Upper lobe of left lung (tissue), 4 donors: Measurements from ENCODE around the gene PBXIP1.

Experiments
- POLR2A ChIP-seq, 4 donors: fragments of 450-650 bp; IDR thresholded peaks; one replicate each; pipeline ENCODE4 v1.5.1; 2016 to 2017; ENCODE audit warnings: antibody characterized with exemption in 4 of 4, mild to moderate bottlenecking in 2 of 4
- POLR2AphosphoS5 ChIP-seq, 2 donors: sonication (generic); formaldehyde crosslinking; IDR thresholded peaks; one replicate each; pipeline ENCODE4 v1.5.1; 2017; ENCODE audit warnings: antibody characterized with exemption in 2 of 2
- TF ChIP-seq, protein P1 (sequence below), 6 experiments: fragments of 450-650 bp in 4 of 6; fragments of 200-600 bp in 2 of 6; sonication (generic) in 2 of 6; IDR thresholded peaks; one replicate each; pipeline ENCODE4 v1.5.1; 2016 to 2019; ENCODE audit warnings: antibody characterized with exemption in 6 of 6

DNA sequence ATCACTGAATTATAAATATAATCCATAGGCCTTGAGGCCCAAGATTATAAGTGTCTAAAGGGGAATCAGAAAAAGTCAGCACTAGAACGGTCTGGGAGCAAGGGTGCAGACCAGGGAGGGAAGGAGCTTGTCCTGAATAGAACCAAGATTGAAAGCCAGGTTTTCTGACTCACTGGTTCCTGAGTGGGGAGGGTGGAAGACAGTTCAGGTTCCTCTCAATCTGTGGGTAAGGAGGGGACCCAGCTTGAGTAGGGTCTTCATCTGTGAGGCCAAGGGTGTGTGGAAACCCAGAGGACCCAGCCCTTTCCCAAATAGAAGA, 38.3 kb upstream of the PBXIP1 start:
- TF ChIP-seq POLR2AphosphoS5 (IDR thresholded peaks at IDR 0.05): no peak
- TF ChIP-seq, protein P1, sequence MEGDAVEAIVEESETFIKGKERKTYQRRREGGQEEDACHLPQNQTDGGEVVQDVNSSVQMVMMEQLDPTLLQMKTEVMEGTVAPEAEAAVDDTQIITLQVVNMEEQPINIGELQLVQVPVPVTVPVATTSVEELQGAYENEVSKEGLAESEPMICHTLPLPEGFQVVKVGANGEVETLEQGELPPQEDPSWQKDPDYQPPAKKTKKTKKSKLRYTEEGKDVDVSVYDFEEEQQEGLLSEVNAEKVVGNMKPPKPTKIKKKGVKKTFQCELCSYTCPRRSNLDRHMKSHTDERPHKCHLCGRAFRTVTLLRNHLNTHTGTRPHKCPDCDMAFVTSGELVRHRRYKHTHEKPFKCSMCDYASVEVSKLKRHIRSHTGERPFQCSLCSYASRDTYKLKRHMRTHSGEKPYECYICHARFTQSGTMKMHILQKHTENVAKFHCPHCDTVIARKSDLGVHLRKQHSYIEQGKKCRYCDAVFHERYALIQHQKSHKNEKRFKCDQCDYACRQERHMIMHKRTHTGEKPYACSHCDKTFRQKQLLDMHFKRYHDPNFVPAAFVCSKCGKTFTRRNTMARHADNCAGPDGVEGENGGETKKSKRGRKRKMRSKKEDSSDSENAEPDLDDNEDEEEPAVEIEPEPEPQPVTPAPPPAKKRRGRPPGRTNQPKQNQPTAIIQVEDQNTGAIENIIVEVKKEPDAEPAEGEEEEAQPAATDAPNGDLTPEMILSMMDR (IDR thresholded peaks at IDR 0.05): no peak
- no peak for TF ChIP-seq POLR2A (IDR thresholded peaks at IDR 0.05)
